HFF-Myc (cell line): Measurements from ENCODE around the gene PKIB.

Experiments
- DNase-seq: peaks from one replicate; pipeline ENCODE4 v3.0.0-alpha.2; 2011; ENCODE audit warnings: low read depth; ENCODE audit errors: extremely low read depth
- H3K4me3 ChIP-seq: replicated peaks from 2 replicates; pipeline ENCODE4 v1.5.1; 2011; ENCODE audit warnings: low read depth, mild to moderate bottlenecking, control low read depth, low read length
- CTCF ChIP-seq: IDR thresholded peaks from 2 replicates; pipeline ENCODE4 v1.5.1; 2012; ENCODE audit warnings: mild to moderate bottlenecking, low read depth, low read length, control low read depth; ENCODE audit errors: missing control alignments

Gene PKIB

GRCh38 chr6:122651031-122651430 is 40.8 kb downstream of the PKIB start:
- no peak overlapping the region for H3K4me3 ChIP-seq
- TF ChIP-seq CTCF = no peak
- no peak for DNase-seq

- no peak for DNase-seq
- no peak for TF ChIP-seq CTCF
- H3K4me3 ChIP-seq = no peak overlapping the region
Measured at GRCh38 chr6:122651604-122652003, 41.4 kb downstream of the PKIB start.

GRCh38 chr6:122652431-122652830 is 42.2 kb downstream of the PKIB start:
- H3K4me3 ChIP-seq = no peak overlapping the region
- no peak for DNase-seq

DNA sequence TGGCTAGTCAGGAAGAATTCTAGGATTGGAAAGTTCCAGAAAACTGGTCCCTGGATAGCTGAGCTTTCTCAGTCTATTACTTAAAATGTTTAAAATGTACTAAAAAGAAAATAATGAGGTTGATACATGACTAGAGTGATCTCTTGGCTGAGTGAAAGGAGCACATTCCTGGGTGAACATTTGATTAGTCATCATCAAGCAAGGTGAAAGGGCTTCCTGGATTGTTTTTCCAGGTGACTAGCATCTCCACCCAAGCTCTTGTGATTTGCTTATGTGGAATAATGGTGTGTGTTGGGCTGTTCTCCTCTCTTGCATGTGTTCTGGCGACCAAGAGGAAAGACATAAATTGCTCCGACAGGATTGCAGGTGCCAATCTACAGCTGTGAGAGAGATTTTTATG is 42.9 kb downstream of the PKIB start:
- no peak overlapping the region for H3K4me3 ChIP-seq
- DNase-seq = no peak
- TF ChIP-seq CTCF = no peak

More at GRCh38 chr6:122652431-122652830, 42.2 kb downstream of the PKIB start:
- TF ChIP-seq CTCF = no peak

DNA sequence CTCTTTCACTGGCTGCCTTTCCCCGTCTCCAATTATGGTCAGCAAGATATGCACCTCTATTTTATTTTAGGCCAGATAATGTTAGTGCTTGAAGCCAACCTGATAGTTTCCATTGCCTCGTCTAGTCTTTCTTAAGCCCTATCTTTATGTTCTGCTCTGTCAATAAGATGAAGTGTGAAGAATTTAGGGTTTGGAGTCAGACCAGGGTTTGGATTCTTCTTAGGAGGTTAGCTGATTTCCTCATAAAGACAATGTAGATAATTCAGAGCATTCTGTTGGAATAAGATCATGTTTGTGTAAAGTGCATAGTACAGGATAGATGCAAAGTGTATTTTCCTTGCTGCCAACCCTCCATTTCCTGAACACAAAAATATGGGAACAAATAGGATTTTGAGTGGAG is 43.8 kb downstream of the PKIB start:
- TF ChIP-seq CTCF = no peak
- DNase-seq = no peak
- no peak overlapping the region for H3K4me3 ChIP-seq

- no peak for DNase-seq
- no peak for TF ChIP-seq CTCF
- H3K4me3 ChIP-seq = no peak overlapping the region
Measured at GRCh38 chr6:122657601-122658000, 47.4 kb downstream of the PKIB start.

- no peak overlapping the region for H3K4me3 ChIP-seq
- no peak for TF ChIP-seq CTCF
- no peak for DNase-seq
Measured at GRCh38 chr6:122660296-122660695, 50.1 kb downstream of the PKIB start.
